ENCODE data around the gene DNMT1.
"Not testable (repeated sequence)": the region's sequence is repeated elsewhere in the genome, so short reads cannot be mapped to it uniquely, and the experiment has no call there.

DNA sequence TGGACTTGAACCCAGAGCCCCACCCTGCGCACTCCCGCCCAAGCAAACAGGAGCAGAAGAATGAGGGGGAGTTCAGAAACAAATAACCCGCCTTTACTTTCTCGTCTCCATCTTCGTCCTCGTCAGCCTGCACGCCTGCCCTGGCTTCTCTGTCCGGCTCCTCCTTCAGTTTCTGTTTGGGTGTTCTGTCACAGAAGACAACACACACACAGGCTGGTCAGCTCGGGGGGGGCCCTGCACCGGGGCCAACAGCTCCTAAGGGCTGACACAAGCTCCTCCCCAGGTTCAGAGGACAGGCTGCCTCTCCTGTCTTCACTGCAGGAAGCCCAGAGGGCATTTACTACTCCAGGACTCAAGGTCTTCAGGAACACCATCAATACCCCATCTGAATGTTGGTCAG, 28.3 kb downstream of the DNMT1 start:
- not testable (repeated sequence) for TF ChIP-seq CTCF, EP300 (IDR thresholded peaks at IDR 0.05)

All from upper lobe of left lung (tissue), 4 donors.